Measurements from ENCODE around the gene TPI1.
"Not testable (repeated sequence)": the region's sequence is repeated elsewhere in the genome, so short reads cannot be mapped to it uniquely, and the experiment has no call there.

The TPI1 gene

DNA sequence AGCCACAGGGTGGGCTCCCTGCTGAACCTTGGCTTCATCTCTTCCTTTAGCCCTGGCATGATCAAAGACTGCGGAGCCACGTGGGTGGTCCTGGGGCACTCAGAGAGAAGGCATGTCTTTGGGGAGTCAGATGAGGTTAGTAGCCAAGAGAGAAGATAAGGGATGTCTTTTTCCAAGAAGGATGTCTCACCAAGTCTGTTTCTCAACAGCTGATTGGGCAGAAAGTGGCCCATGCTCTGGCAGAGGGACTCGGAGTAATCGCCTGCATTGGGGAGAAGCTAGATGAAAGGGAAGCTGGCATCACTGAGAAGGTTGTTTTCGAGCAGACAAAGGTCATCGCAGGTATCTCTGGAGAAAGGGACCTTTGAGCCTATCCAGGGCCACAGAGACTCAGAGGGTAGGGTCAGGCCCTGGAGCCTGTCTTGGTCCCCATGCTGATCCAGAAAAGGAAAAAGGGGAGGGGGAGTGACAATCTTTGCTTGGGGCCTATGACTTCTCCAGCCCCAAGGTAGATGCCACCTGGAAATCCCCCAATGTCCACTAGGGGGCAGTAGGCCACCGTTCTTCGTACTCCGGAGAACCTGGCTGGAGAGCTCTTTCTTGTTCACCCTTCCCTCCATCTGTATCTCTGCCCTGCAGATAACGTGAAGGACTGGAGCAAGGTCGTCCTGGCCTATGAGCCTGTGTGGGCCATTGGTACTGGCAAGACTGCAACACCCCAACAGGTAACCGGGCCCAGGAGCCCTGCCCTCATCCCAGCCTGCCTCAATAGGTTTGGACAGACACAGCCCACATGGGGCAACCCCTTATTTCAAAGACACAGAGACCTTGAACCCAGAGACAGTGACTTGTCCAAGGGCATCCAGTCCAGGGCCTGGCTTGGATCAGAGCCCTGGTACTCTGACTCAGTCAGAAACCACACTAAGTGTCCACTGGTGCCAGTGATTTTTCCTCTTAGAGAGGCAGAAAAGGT, 2.0 kb downstream of the TPI1 start:
- peak; percentile 69 for DNase-seq

DNA sequence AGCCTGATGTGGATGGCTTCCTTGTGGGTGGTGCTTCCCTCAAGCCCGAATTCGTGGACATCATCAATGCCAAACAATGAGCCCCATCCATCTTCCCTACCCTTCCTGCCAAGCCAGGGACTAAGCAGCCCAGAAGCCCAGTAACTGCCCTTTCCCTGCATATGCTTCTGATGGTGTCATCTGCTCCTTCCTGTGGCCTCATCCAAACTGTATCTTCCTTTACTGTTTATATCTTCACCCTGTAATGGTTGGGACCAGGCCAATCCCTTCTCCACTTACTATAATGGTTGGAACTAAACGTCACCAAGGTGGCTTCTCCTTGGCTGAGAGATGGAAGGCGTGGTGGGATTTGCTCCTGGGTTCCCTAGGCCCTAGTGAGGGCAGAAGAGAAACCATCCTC, 3.0 kb downstream of the TPI1 start:
- not testable (repeated sequence) for DNase-seq

DNA sequence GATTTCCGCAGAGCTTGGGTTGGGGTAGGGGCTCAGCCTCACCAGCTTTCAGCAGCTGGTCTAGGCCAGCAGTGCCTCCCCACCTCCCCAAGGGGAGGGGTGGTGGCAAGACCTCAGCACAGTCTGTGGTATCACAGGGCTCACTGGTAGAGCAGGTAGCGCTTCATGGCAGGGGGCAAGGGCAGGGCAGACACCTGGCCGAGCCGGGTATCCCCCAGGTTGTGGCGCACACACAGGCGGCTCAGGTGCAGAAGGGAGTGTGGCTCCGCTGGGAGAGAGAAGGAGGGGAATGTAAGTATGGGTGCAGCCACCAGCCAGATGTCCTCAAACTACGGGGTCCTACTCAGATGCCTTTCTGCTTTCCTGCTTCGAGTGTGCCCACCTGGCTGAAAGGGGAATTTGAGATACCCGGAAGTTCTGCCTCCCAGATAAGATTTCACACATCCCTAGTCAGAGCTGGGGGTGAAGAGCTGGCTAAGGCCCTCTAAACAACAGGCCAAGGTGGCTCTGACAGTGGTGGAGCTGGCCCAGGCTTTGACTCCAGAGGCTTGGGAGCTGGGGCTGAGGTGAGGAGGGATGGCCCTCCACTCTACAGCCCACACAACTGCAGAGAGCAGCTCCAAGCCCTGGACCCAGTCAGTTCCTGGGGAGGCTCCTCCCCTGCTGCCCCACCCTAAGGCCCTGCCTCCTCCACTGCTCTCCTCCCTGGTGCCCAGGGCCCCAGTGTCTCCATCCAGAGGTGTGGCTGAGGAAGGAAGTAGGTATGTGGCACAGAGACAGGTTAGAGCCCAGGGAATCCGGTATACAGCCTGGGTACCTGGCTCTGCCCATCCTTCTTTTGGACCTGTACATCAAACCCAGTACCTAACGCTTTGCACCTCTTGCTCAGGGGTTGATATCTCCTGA, 4.0 kb downstream of the TPI1 start:
- no peak for DNase-seq

- peak; percentile 70 for DNase-seq
Observed at GRCh38 chr12:6872073-6873048, 5.0 kb downstream of the TPI1 start.

DNA sequence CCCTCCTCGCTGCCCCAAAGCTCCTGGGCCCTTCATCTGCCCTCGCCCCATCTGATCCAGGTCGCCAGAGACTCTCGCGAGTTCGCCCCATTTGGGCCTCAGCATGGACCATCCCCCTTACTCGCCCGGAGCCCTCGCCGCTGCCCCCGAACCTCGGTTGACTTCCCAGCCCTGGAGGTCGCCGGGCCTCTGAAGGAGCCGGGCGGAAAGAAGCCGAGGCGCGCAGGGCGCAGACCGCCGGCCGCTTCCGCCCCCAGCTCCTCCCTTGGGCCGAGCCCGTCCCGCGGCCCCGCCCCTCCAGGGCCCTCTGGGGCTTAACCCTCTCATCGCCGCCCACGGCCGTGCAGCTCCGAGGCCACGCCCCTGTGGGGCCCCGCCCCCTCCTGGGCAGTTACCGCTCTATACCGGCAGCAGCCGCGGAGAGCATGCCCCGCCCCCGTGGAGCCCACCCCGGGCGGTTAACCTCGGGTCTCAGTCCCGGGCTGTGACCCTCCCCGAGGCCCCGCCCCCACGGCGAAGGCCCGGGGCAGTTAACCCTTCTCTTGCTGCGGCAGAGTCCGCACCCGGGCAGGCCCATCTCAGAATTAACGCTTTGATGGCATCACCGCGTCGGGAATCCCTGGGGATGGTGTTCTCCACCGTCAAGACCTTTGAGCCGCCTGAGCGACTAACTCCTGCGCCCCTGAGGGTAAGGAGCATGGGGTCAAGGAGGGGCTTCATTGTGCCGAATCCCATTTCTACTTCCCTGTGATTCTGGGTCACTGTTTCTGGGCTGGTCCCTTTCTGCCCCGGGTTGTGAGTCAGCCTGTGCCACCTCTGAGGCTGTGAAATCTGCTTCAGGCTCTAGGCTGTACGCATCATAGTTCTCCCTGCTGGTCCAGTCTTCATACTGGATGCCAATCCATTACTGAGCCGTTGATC, 6.0 kb downstream of the TPI1 start, which contains the start of gene SPSB2:
SPSB2 (minus strand) TSS at position 210 of the 921 bp plus-strand sequence. CDS start 402 bp downstream, outside the sequence.
- peak; percentile 93 for DNase-seq

- not testable (repeated sequence) for DNase-seq
Observed at GRCh38 chr12:6874015-6874368, 6.7 kb downstream of the TPI1 start.

GRCh38 chr12:6879824-6880223, 12.5 kb downstream of the TPI1 start:
- DNase-seq, result not testable (repeated sequence)

DNA sequence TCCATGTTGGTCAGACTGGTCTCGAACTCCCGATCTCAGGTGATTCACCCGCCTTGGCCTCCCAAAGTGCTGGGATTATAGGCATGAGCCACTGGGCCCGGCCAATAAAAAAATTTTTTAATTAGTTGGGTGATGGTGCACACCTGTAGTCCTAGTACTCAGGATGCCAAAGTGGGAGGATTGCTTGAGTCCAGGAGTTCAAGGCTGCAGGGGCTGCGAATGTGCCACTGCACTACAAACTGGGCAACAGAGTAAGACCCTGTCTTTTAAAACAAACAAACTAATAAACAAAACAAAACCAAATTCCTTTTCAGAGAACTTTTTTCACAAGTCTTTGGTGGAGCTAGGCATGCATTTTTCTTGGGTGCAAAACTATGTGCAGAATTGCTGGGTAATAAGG, 15.9 kb downstream of the TPI1 start:
- DNase-seq, result no peak

- no peak for DNase-seq
Observed at GRCh38 chr12:6883683-6884082, 16.4 kb downstream of the TPI1 start.

GRCh38 chr12:6884539-6884938, 17.2 kb downstream of the TPI1 start:
- DNase-seq, result no peak

DNA sequence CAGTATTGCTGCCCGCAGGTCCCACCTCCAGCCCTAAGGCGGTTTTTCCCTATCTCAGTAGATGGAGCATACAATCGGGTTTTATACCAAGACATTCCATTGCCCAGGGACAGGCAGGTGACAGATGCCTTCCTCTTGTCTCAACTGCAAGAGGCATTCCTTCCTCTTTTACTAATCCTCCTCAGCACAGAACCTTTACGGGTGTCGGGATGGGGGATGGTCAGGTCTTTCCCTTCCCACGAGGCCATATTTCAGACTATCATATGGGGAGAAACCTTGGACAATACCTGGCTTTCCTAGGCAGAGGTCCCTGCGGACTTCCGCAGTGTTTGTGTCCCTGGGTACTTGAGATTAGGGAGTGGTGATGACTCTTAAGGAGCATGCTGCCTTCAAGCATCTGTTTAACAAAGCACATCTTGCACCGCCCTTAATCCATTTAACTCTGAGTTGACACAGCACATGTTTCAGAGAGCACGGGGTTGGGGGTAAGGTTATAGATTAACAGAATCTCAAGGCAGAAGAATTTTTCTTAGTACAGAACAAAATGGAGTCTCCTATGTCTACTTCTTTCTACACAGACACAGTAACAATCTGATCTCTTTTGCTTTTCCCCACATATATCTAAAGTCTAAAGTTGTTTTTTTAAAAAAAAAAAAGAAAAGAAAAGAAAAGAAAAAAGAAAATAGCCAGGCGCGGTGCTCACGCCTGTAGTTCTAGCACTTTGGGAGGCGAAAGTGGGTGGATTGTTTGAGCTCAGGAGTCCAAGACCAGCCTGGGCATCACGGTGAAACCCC, 19.1 kb downstream of the TPI1 start:
- DNase-seq, result not testable (repeated sequence)

- no peak for DNase-seq
Observed at GRCh38 chr12:6887460-6887859, 20.1 kb downstream of the TPI1 start.

DNA sequence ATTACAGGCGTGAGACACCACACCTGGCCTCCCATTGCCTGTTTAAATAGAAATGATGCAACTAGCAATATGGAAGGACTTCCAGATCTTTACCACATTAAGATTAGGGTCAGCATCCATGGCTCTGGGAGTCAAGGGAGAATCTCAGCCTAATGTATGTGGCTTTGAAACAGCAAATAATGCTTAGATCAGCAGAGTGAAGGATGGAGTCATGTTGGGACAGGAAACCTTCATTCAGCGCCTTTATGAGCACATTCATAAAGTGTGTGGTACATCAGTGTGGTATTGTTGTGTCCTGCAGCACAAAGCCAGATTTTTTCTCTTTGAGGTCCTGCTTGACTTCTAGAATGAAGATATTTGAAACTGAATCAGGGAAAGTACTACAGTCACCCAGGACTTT, 21.0 kb downstream of the TPI1 start:
- no peak for DNase-seq

GRCh38 chr12:6888794-6889193, 21.5 kb downstream of the TPI1 start:
- DNase-seq, result not testable (repeated sequence)

DNA sequence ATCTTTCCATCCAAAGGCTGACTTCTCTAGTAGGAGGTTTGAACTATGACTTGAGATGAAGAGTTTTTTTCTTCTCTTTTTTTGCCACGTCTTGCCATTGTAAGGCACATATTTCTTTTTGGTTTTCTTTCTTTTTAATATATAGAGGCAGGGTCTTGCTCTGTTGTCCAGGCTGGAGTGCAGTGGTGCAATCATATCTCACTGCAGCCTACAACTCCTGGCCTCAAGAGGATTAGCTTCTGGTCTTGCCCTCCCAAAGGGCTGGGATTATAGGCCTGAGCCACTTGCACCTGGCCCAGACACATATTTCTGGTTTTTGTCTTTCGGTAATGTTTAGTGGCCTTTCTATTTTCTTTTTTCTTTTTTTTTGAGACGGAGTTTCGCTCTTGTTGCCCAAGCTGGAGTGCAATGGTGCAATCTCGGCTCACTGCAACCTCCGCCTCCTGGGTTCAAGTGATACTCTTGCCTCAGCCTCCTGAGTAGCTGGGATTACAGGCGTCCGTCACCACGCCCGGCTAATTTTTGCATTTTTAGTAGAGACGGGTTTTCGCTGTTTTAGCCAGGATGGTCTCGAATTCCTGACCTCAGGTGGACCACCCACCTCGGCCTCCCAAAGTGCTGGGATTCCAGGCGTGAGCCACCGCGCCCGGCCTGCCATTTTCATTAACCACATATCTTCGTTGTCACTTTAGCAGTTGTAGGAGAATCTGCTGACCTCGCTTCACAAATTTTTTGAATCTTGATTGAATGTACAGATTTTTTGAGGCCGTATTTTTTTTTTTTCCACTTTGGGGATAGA, 22.6 kb downstream of the TPI1 start:
- not testable (repeated sequence) for DNase-seq

DNA sequence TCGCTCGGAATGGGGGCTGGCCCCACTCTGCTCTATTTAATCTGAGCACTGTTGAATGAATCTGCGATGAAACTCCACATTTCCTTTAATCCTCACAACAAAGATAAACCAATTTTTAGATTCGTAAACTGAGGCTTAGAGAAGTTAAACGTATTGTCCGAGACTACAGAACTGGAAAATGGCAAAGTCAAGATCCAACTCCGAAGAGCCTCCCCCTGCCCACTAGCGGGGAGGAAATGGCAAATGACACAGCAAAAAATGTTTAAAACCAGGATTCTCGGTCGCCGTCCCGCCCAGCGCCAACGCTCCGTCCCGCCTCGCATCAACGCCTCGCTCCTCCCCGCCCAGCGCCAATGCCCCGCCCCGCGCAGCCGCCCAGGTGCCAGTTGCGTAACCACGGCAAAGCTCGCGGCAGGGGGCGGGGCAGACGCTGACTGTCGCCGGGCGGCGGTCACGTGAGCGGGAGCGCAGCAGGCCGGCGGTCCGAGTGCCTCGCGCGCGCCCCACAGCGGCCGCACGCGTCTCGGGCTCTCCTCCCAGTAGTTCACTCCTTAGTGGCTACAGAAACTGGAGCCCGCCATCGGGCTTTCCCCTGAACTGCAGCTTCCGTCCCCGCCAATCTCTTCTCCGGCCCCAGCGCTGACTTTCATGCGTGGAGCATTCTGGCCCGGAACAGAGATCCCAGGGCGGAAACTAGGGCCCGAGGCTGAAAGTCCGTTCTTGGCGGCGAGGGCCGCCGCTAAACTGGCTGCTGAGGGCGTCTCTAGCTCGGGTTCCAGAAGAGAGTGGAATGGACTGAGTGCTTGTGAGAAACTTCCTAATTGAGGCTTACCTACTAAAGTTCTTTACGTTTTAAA, 23.7 kb downstream of the TPI1 start:
- DNase-seq, result peak; percentile 97

DNA sequence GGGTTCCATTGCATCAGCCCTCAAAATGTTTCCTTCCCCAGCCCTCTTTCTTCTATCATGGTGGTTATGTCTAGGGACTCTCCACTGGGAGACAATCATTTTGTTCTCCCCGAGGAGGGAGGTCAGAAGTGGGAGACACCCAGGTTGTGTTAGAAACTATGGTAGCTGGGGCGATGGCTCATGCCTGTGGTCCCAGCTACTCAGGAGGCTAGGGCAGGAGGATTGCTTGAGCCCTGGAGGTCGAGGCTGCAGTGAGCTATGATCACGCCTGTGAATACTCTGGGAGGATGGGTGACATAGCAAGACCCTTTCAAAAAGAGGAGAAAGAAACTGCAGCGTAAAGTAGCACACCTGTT, 24.3 kb downstream of the TPI1 start:
- no peak for DNase-seq

DNA sequence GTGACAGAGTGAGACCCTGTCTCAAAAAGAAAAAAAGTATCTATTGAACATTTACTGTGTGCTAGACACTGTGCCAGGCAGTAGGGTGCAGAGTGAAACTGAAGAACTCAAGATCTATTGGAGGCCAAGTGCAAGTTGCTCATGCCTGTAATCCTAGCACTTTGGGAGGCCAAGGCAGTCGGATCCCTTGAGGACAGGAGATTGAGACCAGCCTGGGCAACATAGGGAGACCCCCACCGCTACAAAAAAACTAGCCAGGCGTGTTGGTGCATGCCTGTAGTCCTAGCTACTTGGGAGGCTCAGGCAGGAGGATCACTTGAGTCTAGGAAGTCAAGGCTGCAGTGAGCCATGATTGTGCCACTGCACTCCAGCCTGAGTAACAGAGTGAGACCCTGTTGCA, 25.4 kb downstream of the TPI1 start:
- not testable (repeated sequence) for DNase-seq
